K562 (cell line): Measurements from ENCODE around the gene CD3D. TPM values are rescaled to one million over a fixed set of nuclear protein-coding genes. Genes with fewer than 3 reads are reported as not detected.

Experiments used
- ATF3 ChIP-seq, 2 experiments: fragments of 450-650 bp in 1 of 2; sonication (generic) in 1 of 2; formaldehyde crosslinking in 1 of 2; IDR thresholded peaks in 1 of 2; conservative IDR thresholded peaks in 1 of 2; 2 replicates each; pipeline versions ENCODE4 v1.6.1 to v1.8.1; 2016 to 2023; ENCODE audit warnings: mild to moderate bottlenecking in 2 of 2, moderate library complexity in 2 of 2, inconsistent platforms in 1 of 2, missing genetic modification reagents in 1 of 2
- CBX3 ChIP-seq, 2 experiments: IDR thresholded peaks; 1 replicate in 1 of 2; 2 replicates in 1 of 2; pipeline ENCODE4 v1.6.1; 2012; ENCODE audit warnings: inconsistent platforms in 2 of 2, low read length in 2 of 2, borderline replicate concordance in 1 of 2, control low read depth in 1 of 2
- CHD2 ChIP-seq: IDR thresholded peaks from 2 replicates; pipeline ENCODE4 v1.6.1; 2011; ENCODE audit warnings: low read depth, low read length
- CTBP1 ChIP-seq: fragments of 450-650 bp; IDR thresholded peaks from 2 replicates; pipeline ENCODE4 v1.6.1; 2016; ENCODE audit warnings: borderline replicate concordance
- HDAC6 ChIP-seq: IDR thresholded peaks from 2 replicates; pipeline ENCODE4 v1.6.1; 2012; ENCODE audit warnings: low read depth, mild to moderate bottlenecking, control low read depth, inconsistent platforms, low read length, moderate library complexity
- RREB1 ChIP-seq: fragments of 250-450 bp; sonication (Bioruptor Pico); IDR thresholded peaks from 2 replicates; pipeline ENCODE4 v1.4.0; 2020
- SUPT5H ChIP-seq: fragments of 450-650 bp; IDR thresholded peaks from 2 replicates; pipeline ENCODE4 v1.6.1; 2016
- UBTF ChIP-seq, 2 experiments: IDR thresholded peaks; 2 replicates each; pipeline ENCODE4 v1.6.1; 2012; ENCODE audit warnings: improper control_type of control experiment in 2 of 2, low read depth in 2 of 2, low read length in 2 of 2, borderline replicate concordance in 1 of 2
- ZEB2 ChIP-seq: fragments of 450-650 bp; IDR thresholded peaks from 2 replicates; pipeline ENCODE4 v1.6.1; 2016
- ZKSCAN8 ChIP-seq: fragments of 200-800 bp; sonication (Bioruptor generic); IDR thresholded peaks from 2 replicates; pipeline ENCODE4 v1.6.1; 2016; ENCODE audit warnings: missing genetic modification characterization, missing compliant biosample characterization
- ZNF12 ChIP-seq: sonication (generic); formaldehyde crosslinking; IDR thresholded peaks from 2 replicates; pipeline ENCODE4 v1.4.0; 2020; ENCODE audit warnings: mild to moderate bottlenecking, missing genetic modification reagents
- polyA plus RNA-seq, 8 experiments: library from polyadenylated mRNA; depleted of rRNA in 4 of 8; stranded (reverse) in 5 of 8; unstranded in 3 of 8; fragments of >200 nt; fragmentation: Nextera tagmentation in 2 of 8; fragmentation: Illumina TruSeq in 1 of 8; extraction: Ambion mirVana in 2 of 8; extraction: Trizol in 1 of 8; gene quantifications; 2 replicates each; pipeline versions ENCODE4 v1.2.1 to v1.2.3, GENCODE V29; 2011 to 2014; ENCODE audit warnings: inconsistent platforms in 1 of 8, missing spikeins in 1 of 8
- total RNA-seq, 7 experiments: library from RNA; depleted of rRNA in 6 of 7; stranded (reverse); fragments of >200 nt in 6 of 7; fragmentation: Illumina TruSeq in 2 of 7; extraction: Trizol in 2 of 7; gene quantifications; 2 replicates each; pipeline versions ENCODE4 v1.2.1 to v1.2.3, GENCODE V29; 2011 to 2021; ENCODE audit warnings: low replicate concordance in 1 of 7
- TF ChIP-seq, protein P1 (sequence below), 2 experiments: IDR thresholded peaks; 2 replicates each; pipeline ENCODE4 v1.6.1; 2011; ENCODE audit warnings: borderline replicate concordance in 1 of 2, control low read depth in 1 of 2, low read depth in 1 of 2, low read length in 1 of 2, mild to moderate bottlenecking in 1 of 2, mixed read lengths in 1 of 2, moderate library complexity in 1 of 2; ENCODE audit not compliant: insufficient read depth in 1 of 2, insufficient read length in 1 of 2, poor library complexity in 1 of 2, severe bottlenecking in 1 of 2; ENCODE audit errors: extremely low read depth in 1 of 2
- TF ChIP-seq, protein P2 (sequence below): fragments of 250-450 bp; sonication (Bioruptor Pico); IDR thresholded peaks from 2 replicates; pipeline ENCODE4 v1.5.1; 2021; ENCODE audit warnings: mild to moderate bottlenecking

The CD3D gene
- total and polyA plus RNA-seq, 9 of the 15 experiments (the other 6 are each of a cell fraction or from before 2014, with no cell fraction given), result 36.2 to 238 (median 67.1) TPM

DNA sequence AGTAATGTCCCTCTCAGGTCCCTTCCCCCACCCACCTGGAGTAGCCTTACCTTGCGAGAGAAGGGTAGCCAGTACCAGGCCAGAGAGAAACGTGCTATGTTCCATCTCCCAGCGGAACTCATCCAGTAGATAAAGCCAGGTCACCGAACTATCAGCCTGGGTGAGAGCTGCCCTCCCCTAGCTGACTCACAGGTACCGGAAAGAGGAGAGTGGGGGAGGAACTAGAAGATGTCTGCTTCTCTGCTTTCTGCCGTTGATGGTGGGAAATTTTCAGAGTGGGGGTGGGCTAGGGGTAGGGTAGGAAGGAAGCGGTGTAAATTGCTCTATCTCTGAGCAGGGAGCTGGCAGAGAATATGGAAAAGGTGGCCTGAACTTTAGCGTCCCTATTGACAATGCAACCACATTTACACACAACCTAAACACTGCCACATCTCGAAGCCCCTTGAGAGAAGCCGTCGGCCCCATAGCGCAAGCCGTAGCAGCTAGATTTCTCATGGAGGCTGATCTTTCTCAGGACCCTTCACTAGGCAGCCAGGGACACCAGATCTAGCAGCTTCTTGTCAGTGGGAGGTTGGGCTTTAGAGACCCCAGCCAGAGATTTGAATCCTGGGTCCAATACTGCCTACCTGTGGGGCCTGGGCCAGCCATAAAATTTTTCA is at the start of gene CD3D (continued):
- TF ChIP-seq ZNF12 (CRISPR knock-in tag) (no peak), ZEB2 (peak; percentile 91), HDAC6 (no peak), CHD2 (no peak), ATF3 (IDR thresholded peaks at IDR 0.05) (peak; percentile 82), ATF3 (CRISPR knock-in tag; conservative IDR thresholded peaks at IDR 0.05) (no peak), RREB1 (CRISPR knock-in tag) (no peak), ZKSCAN8 (no peak), SUPT5H (0 out of 2 replicates have a peak, but pooled peaks have one; percentile 34), CTBP1 (peak; percentile 88), CBX3 (IDR thresholded peaks at IDR 0.05; ENCODE audit: borderline replicate concordance in 1 of 2, low read length in 2 of 2) (peak in 1 of 2 experiments; percentile 67; a peak in 1 of 3 replicates), UBTF (IDR thresholded peaks at IDR 0.05; ENCODE audit: borderline replicate concordance in 1 of 2, low read depth in 2 of 2, low read length in 2 of 2) (peak in 1 of 2 experiments; percentile 84; a peak in 2 of 4 replicates)
- TF ChIP-seq, protein P1, sequence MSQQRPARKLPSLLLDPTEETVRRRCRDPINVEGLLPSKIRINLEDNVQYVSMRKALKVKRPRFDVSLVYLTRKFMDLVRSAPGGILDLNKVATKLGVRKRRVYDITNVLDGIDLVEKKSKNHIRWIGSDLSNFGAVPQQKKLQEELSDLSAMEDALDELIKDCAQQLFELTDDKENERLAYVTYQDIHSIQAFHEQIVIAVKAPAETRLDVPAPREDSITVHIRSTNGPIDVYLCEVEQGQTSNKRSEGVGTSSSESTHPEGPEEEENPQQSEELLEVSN (IDR thresholded peaks at IDR 0.05; ENCODE audit: borderline replicate concordance in 1 of 2, extremely low read depth in 1 of 2, insufficient read depth in 1 of 2, insufficient read length in 1 of 2, low read depth in 1 of 2, low read length in 1 of 2, poor library complexity in 1 of 2, severe bottlenecking in 1 of 2), result peak in 1 of 2 experiments; percentile 36
- TF ChIP-seq, protein P2, sequence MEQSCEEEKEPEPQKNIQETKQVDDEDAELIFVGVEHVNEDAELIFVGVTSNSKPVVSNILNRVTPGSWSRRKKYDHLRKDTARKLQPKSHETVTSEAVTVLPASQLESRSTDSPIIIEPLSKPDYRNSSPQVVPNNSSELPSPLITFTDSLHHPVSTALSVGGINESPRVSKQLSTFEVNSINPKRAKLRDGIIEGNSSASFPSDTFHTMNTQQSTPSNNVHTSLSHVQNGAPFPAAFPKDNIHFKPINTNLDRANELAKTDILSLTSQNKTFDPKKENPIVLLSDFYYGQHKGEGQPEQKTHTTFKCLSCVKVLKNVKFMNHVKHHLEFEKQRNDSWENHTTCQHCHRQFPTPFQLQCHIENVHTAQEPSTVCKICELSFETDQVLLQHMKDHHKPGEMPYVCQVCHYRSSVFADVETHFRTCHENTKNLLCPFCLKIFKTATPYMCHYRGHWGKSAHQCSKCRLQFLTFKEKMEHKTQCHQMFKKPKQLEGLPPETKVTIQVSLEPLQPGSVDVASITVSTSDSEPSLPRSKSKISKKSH (CRISPR knock-in tag), result no peak
